Skin epidermis (tissue), 12 donors: ENCODE data around the gene CEP44.
"Not testable (repeated sequence)": the region's sequence is repeated elsewhere in the genome, so short reads cannot be mapped to it uniquely, and the experiment has no call there.

Source experiments
- H3K27ac ChIP-seq, 21 experiments: fragments of 200-600 bp; sonication (generic) in 11 of 21; one replicate each; pipeline ENCODE4 v1.5.0; 2020; ENCODE audit warnings: mild to moderate bottlenecking in 3 of 21, inconsistent platforms in 2 of 21, moderate library complexity in 2 of 21
- H3K4me3 ChIP-seq, 7 experiments: fragments of 200-600 bp; sonication (generic) in 2 of 7; one replicate each; pipeline ENCODE4 v1.5.0; 2020; ENCODE audit warnings: inconsistent platforms in 2 of 7, mild to moderate bottlenecking in 2 of 7, moderate library complexity in 1 of 7

The CEP44 gene

GRCh38 chr4:174317531-174317930, 33.8 kb downstream of the CEP44 start:
- H3K4me3 ChIP-seq = no peak overlapping the region
- H3K27ac ChIP-seq = no peak overlapping the region

DNA sequence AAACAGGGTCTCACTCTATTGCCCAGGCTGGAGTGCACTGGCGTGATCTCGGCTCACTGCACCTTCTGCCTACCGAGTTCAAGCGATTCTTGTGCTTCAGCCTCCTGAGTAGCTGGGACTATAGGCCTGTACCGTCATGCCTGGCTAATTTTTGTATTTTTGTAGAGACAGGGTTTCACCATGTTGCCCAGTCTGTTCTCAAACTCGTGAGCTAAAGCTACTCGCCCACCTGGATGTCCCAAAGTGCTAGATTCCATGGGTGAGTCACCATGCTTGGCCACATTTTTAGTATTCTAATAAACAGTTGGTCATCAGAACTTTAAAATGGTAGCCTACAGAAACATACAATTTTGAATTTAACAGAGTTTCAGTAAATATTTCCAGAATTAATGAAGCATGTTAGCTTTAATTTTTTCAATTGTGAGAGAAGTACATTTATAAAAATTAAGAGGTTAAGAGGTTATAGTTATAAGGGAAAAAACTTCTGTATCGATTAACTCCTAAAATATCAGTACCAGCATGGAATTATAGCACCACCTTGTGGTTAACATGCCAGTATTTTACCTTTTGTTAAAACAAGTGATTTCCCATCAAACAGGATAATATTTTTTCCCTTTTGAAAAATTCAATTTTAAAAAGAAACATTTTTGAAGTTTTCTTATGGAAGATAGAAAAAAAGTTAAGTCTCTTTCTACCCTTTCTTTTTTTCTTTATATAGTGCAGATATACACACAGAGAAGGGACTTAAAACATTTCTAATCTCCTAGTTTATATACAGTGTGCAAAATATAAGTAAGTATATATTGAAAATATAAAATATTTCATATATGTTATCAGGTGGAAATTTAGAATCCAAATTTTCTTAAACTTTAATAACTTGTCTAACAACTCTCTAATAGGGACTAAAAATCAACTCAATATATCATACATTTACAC, 35.4 kb downstream of the CEP44 start:
- Histone ChIP-seq H3K27ac (no peak overlapping the region), H3K4me3 (no peak overlapping the region)

GRCh38 chr4:174320494-174321199, 36.9 kb downstream of the CEP44 start:
- Histone ChIP-seq H3K27ac (no peak overlapping the region), H3K4me3 (no peak overlapping the region)

- no peak overlapping the region for H3K27ac ChIP-seq
These were observed 40.5 kb downstream of the CEP44 start for GRCh38 chr4:174324236-174324635.

GRCh38 chr4:174324725-174325124, 41.0 kb downstream of the CEP44 start:
- Histone ChIP-seq H3K27ac (no peak overlapping the region), H3K4me3 (no peak overlapping the region)

More at GRCh38 chr4:174324236-174324635, 40.5 kb downstream of the CEP44 start:
- H3K4me3 ChIP-seq = no peak overlapping the region

GRCh38 chr4:174332741-174333493, 49.2 kb downstream of the CEP44 start:
- H3K4me3 ChIP-seq = no peak overlapping the region
- no peak overlapping the region for H3K27ac ChIP-seq

- Histone ChIP-seq H3K27ac (no peak overlapping the region), H3K4me3 (no peak overlapping the region)
These were observed 50.9 kb downstream of the CEP44 start for GRCh38 chr4:174334628-174335027.

DNA sequence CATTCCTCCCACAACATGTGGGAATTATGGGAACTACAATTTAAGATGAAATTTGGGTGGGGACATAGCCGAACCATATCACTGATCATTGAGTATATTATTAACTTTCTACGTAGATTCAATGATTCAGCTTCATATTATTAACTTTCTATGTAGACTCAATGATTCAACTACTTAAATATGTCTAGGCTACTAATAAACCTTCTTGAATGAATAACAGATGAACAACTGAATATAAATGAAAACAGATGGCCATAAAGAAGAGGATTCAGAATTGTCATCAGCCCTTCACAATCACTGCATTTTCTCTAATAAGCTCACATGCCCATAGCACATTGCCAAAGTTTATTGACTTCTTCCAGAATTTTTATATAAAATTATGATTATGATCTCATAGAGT, 57.0 kb downstream of the CEP44 start:
- no peak overlapping the region for H3K4me3 ChIP-seq
- H3K27ac ChIP-seq = no peak overlapping the region

DNA sequence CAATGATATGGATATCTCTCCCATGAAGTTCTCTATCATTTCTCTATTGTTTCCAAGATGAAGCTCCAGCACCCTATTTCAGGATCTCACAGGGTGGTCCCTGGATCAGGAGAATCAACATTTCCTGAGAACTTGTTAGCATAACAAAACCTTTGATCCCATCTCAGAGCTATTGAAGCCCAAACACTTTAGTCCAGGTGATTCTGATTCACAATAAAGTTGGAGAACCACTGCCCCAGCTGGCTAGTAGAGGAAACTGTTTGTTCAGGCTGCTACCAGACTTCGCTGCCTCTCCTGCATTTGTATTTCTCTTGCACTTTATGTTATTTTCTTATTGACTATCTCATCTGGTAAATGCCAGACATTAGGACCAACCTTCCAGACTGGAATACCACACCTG, 65.4 kb downstream of the CEP44 start:
- H3K4me3 ChIP-seq = no peak overlapping the region

DNA sequence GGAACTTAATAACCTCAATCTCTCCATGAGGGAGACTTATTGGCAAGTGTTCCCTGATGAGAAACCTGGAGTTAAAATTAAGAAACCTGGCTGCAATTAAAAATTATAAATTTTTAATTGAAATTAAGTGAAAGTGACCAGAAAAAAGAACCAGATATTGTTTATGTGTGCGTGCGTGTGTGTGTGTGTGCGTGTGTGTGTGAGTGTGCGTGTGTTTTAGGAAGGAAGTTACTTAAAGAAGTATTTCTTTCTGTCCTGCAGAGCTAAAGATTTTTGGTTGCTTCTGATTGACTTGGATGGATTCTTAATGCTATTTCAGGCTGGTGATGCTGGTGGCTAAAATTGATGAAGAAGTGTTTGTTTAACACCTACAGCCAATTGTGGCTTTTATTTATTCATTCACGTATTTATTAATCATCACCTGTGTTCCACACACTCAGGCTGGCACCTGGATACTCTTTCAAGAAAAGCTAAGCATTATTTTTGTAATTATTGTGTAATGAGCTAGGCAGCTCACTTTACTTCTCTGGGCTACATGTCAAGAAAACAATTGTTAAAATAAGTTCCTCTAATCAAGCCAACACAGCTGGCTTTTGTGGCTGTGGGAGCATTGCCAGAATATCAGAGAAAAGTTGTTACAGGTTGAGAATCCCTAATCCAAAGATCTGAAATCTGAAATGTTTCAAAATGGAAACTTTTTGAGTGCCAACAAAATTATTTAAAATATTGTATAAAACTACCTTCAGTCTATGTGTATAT, 68.5 kb downstream of the CEP44 start:
- Histone ChIP-seq H3K27ac (no peak overlapping the region), H3K4me3 (no peak overlapping the region)

More for the DNA sequence above, 65.4 kb downstream of the CEP44 start:
- no peak overlapping the region for H3K27ac ChIP-seq

GRCh38 chr4:174357321-174357720, 73.6 kb downstream of the CEP44 start:
- no peak overlapping the region for H3K27ac ChIP-seq
- H3K4me3 ChIP-seq = no peak overlapping the region

DNA sequence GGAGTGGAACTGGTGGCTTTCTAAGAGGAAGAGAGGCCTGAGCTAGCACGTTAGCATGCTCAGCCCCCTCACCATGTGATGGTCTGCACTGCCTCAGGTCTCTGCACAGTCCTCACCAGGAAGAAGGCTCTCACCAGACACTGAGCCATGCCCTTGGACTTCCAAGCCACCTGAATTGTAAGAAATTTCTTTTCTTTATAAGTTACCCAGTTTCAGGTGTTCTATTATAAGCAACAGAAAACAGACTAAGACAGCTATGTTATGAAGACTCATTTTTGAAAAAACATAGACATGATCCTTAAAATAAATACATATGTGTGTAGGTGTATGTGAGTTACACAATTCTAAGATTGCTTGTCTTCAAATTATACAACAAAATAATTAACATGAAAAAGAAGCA, 74.7 kb downstream of the CEP44 start:
- Histone ChIP-seq H3K27ac (no peak overlapping the region), H3K4me3 (no peak overlapping the region)

DNA sequence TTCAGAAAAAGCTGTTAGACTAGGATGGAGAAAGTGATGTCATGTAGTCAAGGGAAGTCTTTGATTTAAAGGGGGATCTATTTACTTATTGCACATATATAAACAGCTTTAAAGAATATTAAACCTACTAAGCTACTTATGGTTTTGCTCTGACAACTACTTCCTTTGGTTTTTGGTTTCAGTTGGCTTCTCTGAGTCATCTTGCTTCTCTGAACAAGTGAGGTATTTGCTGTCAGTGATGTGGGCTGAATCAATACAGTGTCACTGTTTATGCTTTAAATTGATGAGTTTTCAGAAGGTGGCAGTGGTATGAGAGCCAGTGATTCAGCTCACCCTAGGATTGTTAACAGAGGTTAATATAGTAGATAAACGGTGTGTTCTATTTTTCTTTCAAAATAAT, 75.1 kb downstream of the CEP44 start:
- Histone ChIP-seq H3K27ac (no peak overlapping the region), H3K4me3 (no peak overlapping the region)

GRCh38 chr4:174362340-174362739, 78.6 kb downstream of the CEP44 start:
- no peak overlapping the region for H3K4me3 ChIP-seq
- H3K27ac ChIP-seq = no peak overlapping the region

GRCh38 chr4:174363782-174364181, 80.1 kb downstream of the CEP44 start:
- H3K27ac ChIP-seq, H3K4me3 ChIP-seq: not testable (repeated sequence)

GRCh38 chr4:174365018-174365587, 81.4 kb downstream of the CEP44 start:
- Histone ChIP-seq H3K4me3 (no peak overlapping the region), H3K27ac (no peak overlapping the region)

DNA sequence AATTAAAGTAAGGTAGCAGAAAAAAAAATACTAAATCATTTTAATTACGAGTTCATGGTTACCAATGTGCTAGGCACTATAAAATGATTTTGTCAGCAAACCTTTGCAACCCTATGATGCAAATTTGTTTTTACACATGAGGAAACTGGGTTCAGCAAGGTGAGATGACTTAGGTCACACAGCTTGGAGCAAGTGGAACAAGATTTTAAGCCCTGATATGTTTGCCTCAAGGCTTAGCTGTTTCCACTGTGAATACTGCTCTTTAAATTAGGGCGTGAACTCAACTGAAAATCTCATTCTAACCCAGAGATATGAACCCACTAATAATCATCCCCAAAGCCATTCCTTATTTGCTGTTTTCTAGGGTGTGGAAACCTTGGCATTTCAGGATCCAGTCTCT, 86.3 kb downstream of the CEP44 start:
- no peak overlapping the region for H3K4me3 ChIP-seq
- H3K27ac ChIP-seq = no peak overlapping the region

- Histone ChIP-seq H3K27ac (no peak overlapping the region), H3K4me3 (no peak overlapping the region)
These were observed 90.1 kb downstream of the CEP44 start for GRCh38 chr4:174373821-174374220.

DNA sequence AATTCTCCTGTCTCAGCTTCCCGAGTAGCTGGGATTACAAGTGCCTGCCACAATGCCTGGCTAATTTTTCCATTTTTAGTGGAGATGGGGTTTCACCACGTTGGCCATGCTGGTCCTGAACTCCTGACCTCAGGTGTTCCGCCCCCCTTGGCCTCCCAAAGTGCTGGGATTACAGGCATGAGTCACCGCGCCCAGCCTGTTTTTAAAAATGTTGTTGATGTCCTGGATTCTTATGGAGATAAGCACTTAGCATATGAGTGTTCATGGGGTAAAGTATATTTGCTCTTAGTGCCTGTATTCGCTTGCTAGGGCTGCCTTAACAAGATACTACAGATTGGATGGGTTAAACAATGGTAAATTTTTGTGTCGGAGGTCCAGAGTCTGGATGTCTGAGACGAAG, 91.7 kb downstream of the CEP44 start:
- no peak overlapping the region for H3K4me3 ChIP-seq
- H3K27ac ChIP-seq = no peak overlapping the region
